Memory B cell (primary cell): ENCODE data around the gene PDE11A.
"Not testable (repeated sequence)": the region's sequence is repeated elsewhere in the genome, so short reads cannot be mapped to it uniquely, and the experiment has no call there.

Experiments used
- ATAC-seq: fragments of 150-1000 bp; cut with Tn5 transposase; 2 replicates; pipeline ENCODE4 v1.10.0; 2021; ENCODE audit warnings: low read depth, mild to moderate bottlenecking, moderate library complexity
- DNase-seq, 2 donors: peaks; one replicate each; pipeline ENCODE4 v3.0.0; 2022; ENCODE audit warnings: low spot score in 2 of 2
- H3K27ac Mint-ChIP-seq: one replicate; pipeline ENCODE4 v1.8.0; 2022; ENCODE audit warnings: mild to moderate bottlenecking, moderate library complexity, mixed read lengths
- H3K27me3 Mint-ChIP-seq: one replicate; pipeline ENCODE4 v1.8.0; 2022; ENCODE audit warnings: mixed read lengths
- H3K36me3 Mint-ChIP-seq: one replicate; pipeline ENCODE4 v1.8.0; 2022; ENCODE audit warnings: mild to moderate bottlenecking, mixed read lengths
- H3K4me1 Mint-ChIP-seq: one replicate; pipeline ENCODE4 v1.8.0; 2022; ENCODE audit warnings: mixed read lengths
- H3K4me3 Mint-ChIP-seq: one replicate; pipeline ENCODE4 v1.8.0; 2022; ENCODE audit warnings: mild to moderate bottlenecking, moderate library complexity, mixed read lengths
- H3K9me3 Mint-ChIP-seq: one replicate; pipeline ENCODE4 v1.8.0; 2022; ENCODE audit warnings: mixed read lengths

Gene PDE11A

GRCh38 chr2:178059681-178060080 is 12.9 kb downstream of the PDE11A start:
- DNase-seq (no peak), ATAC-seq (no peak)
- peaks cover 7% of the 10 kb centered on the region for H3K27me3 Mint-ChIP-seq
- H3K36me3 Mint-ChIP-seq, result no peaks in the 10 kb centered on the region
- no peak overlapping the region for H3K27ac Mint-ChIP-seq
- H3K4me3 Mint-ChIP-seq, result no peak overlapping the region
- H3K4me1 Mint-ChIP-seq, result no peaks in the 10 kb centered on the region
- H3K9me3 Mint-ChIP-seq, result no peaks in the 10 kb centered on the region

GRCh38 chr2:178059111-178059510 is 13.5 kb downstream of the PDE11A start:
- DNase-seq (no peak), ATAC-seq (no peak)
- Mint-ChIP-seq H3K4me3 (no peak overlapping the region), H3K27me3 (peaks cover 7% of the 10 kb centered on the region), H3K36me3 (no peaks in the 10 kb centered on the region), H3K9me3 (no peaks in the 10 kb centered on the region), H3K27ac (no peak overlapping the region), H3K4me1 (no peaks in the 10 kb centered on the region)

GRCh38 chr2:178057179-178057680 is 15.3 kb downstream of the PDE11A start:
- Mint-ChIP-seq H3K27ac (no peak overlapping the region), H3K36me3 (no peaks in the 10 kb centered on the region), H3K4me1 (no peaks in the 10 kb centered on the region), H3K9me3 (no peaks in the 10 kb centered on the region), H3K27me3 (no peaks in the 10 kb centered on the region), H3K4me3 (no peak overlapping the region)
- ATAC-seq (no peak), DNase-seq (no peak)

- no peaks in the 10 kb centered on the region for H3K36me3 Mint-ChIP-seq
- H3K27me3 Mint-ChIP-seq, result no peaks in the 10 kb centered on the region
- H3K4me1 Mint-ChIP-seq, result no peaks in the 10 kb centered on the region
- no peak overlapping the region for H3K27ac Mint-ChIP-seq
- no peak overlapping the region for H3K4me3 Mint-ChIP-seq
- H3K9me3 Mint-ChIP-seq, result no peaks in the 10 kb centered on the region
- ATAC-seq, result no peak
- DNase-seq, result no peak
Observed at GRCh38 chr2:178056345-178056744, 16.2 kb downstream of the PDE11A start.

- H3K9me3 Mint-ChIP-seq, H3K27ac Mint-ChIP-seq, H3K4me1 Mint-ChIP-seq, DNase-seq, ATAC-seq, H3K27me3 Mint-ChIP-seq, H3K36me3 Mint-ChIP-seq, H3K4me3 Mint-ChIP-seq: not testable (repeated sequence)
Observed at GRCh38 chr2:178051257-178051656, 21.3 kb downstream of the PDE11A start.

GRCh38 chr2:178047391-178047790 is 25.2 kb downstream of the PDE11A start:
- Mint-ChIP-seq H3K36me3 (no peaks in the 10 kb centered on the region), H3K4me1 (no peaks in the 10 kb centered on the region), H3K27ac (no peak overlapping the region), H3K27me3 (peaks cover 10% of the 10 kb centered on the region), H3K9me3 (no peaks in the 10 kb centered on the region), H3K4me3 (no peak overlapping the region)
- ATAC-seq (no peak), DNase-seq (no peak)

- Mint-ChIP-seq H3K36me3 (no peaks in the 10 kb centered on the region), H3K27ac (no peak overlapping the region), H3K27me3 (peaks cover 5% of the 10 kb centered on the region), H3K4me3 (no peak overlapping the region), H3K4me1 (no peaks in the 10 kb centered on the region), H3K9me3 (no peaks in the 10 kb centered on the region)
- DNase-seq, result no peak
- no peak for ATAC-seq
Observed at GRCh38 chr2:178044836-178045235, 27.7 kb downstream of the PDE11A start.

- Mint-ChIP-seq H3K9me3 (no peaks in the 10 kb centered on the region), H3K27ac (no peak overlapping the region), H3K36me3 (no peaks in the 10 kb centered on the region), H3K4me1 (no peaks in the 10 kb centered on the region), H3K4me3 (no peak overlapping the region), H3K27me3 (peaks cover 5% of the 10 kb centered on the region)
- no peak for DNase-seq
- ATAC-seq, result no peak
Observed at GRCh38 chr2:178043266-178043665, 29.3 kb downstream of the PDE11A start.

- DNase-seq, H3K4me1 Mint-ChIP-seq: not testable (repeated sequence)
Observed at GRCh38 chr2:178033583-178033982, 39.0 kb downstream of the PDE11A start.

GRCh38 chr2:178029342-178029741 is 43.2 kb downstream of the PDE11A start:
- no peaks in the 10 kb centered on the region for H3K4me1 Mint-ChIP-seq
- ATAC-seq (no peak), DNase-seq (no peak)
- H3K4me3 Mint-ChIP-seq, result no peak overlapping the region
- H3K9me3 Mint-ChIP-seq, result peaks cover 5% of the 10 kb centered on the region
- H3K27ac Mint-ChIP-seq, result no peak overlapping the region
- H3K27me3 Mint-ChIP-seq, result peaks cover 3% of the 10 kb centered on the region
- H3K36me3 Mint-ChIP-seq, result peaks cover 5% of the 10 kb centered on the region

More at GRCh38 chr2:178033583-178033982, 39.0 kb downstream of the PDE11A start:
- H3K36me3 Mint-ChIP-seq, H3K4me3 Mint-ChIP-seq, H3K27ac Mint-ChIP-seq, H3K27me3 Mint-ChIP-seq, ATAC-seq: not testable (repeated sequence)
- H3K9me3 Mint-ChIP-seq, result peaks cover 10% of the 10 kb centered on the region

- H3K27me3 Mint-ChIP-seq, result peaks cover 4% of the 10 kb centered on the region
- no peak overlapping the region for H3K4me3 Mint-ChIP-seq
- no peaks in the 10 kb centered on the region for H3K4me1 Mint-ChIP-seq
- ATAC-seq (no peak), DNase-seq (no peak)
- no peak overlapping the region for H3K27ac Mint-ChIP-seq
- no peaks in the 10 kb centered on the region for H3K36me3 Mint-ChIP-seq
- peaks cover 3% of the 10 kb centered on the region for H3K9me3 Mint-ChIP-seq
Observed at GRCh38 chr2:178025551-178026185, 46.9 kb downstream of the PDE11A start.

- H3K27me3 Mint-ChIP-seq, result peaks cover 5% of the 10 kb centered on the region
- no peak for ATAC-seq
- no peaks in the 10 kb centered on the region for H3K4me1 Mint-ChIP-seq
- no peak for DNase-seq
- peaks cover 3% of the 10 kb centered on the region for H3K9me3 Mint-ChIP-seq
- no peak overlapping the region for H3K4me3 Mint-ChIP-seq
- no peaks in the 10 kb centered on the region for H3K36me3 Mint-ChIP-seq
- H3K27ac Mint-ChIP-seq, result no peak overlapping the region
Observed at GRCh38 chr2:178018141-178018540, 54.4 kb downstream of the PDE11A start.

- H3K27ac Mint-ChIP-seq, result no peak overlapping the region
- H3K27me3 Mint-ChIP-seq, result peaks cover 1% of the 10 kb centered on the region
- no peaks in the 10 kb centered on the region for H3K9me3 Mint-ChIP-seq
- ATAC-seq (no peak), DNase-seq (no peak)
- H3K4me3 Mint-ChIP-seq, result no peak overlapping the region
- no peaks in the 10 kb centered on the region for H3K4me1 Mint-ChIP-seq
- no peaks in the 10 kb centered on the region for H3K36me3 Mint-ChIP-seq
Observed at GRCh38 chr2:178016612-178017011, 56.0 kb downstream of the PDE11A start.

- DNase-seq, result no peak
- Mint-ChIP-seq H3K4me3 (no peak overlapping the region), H3K27me3 (peaks cover 1% of the 10 kb centered on the region)
Observed at GRCh38 chr2:178012639-178013038, 59.9 kb downstream of the PDE11A start.

GRCh38 chr2:178009813-178010212 is 62.8 kb downstream of the PDE11A start:
- no peak for DNase-seq
- Mint-ChIP-seq H3K4me3 (no peak overlapping the region), H3K27me3 (no peaks in the 10 kb centered on the region), H3K9me3 (no peaks in the 10 kb centered on the region), H3K27ac (no peak overlapping the region), H3K36me3 (no peaks in the 10 kb centered on the region), H3K4me1 (no peaks in the 10 kb centered on the region)
- no peak for ATAC-seq

More at GRCh38 chr2:178012639-178013038, 59.9 kb downstream of the PDE11A start:
- no peak for ATAC-seq
- no peaks in the 10 kb centered on the region for H3K4me1 Mint-ChIP-seq
- no peak overlapping the region for H3K27ac Mint-ChIP-seq
- no peaks in the 10 kb centered on the region for H3K9me3 Mint-ChIP-seq
- no peaks in the 10 kb centered on the region for H3K36me3 Mint-ChIP-seq
